Breast epithelium (tissue), 3 donors: ENCODE data around the gene GPR153.

ENCODE experiments used
- CTCF ChIP-seq, 3 donors: fragments of 450-650 bp; IDR thresholded peaks; one replicate each; pipeline ENCODE4 v1.5.1; 2016 to 2017; ENCODE audit warnings: antibody characterized with exemption in 3 of 3, mild to moderate bottlenecking in 3 of 3, moderate library complexity in 3 of 3
- POLR2A ChIP-seq: fragments of 450-650 bp; IDR thresholded peaks from one replicate; pipeline ENCODE4 v1.6.1; 2016; ENCODE audit warnings: antibody characterized with exemption, mild to moderate bottlenecking, moderate library complexity
- POLR2AphosphoS5 ChIP-seq, 3 donors: sonication (generic); formaldehyde crosslinking; IDR thresholded peaks; one replicate each; pipeline ENCODE4 v1.6.1; 2017; ENCODE audit warnings: antibody characterized with exemption in 3 of 3

- TF ChIP-seq CTCF (IDR thresholded peaks at IDR 0.05): no peak
- no peak for TF ChIP-seq POLR2AphosphoS5 (IDR thresholded peaks at IDR 0.05)
- no peak for TF ChIP-seq POLR2A
These were observed 20.7 kb downstream of the GPR153 start for GRCh38 chr1:6239950-6240768.
